Endothelial cell of umbilical vein (primary cell): ENCODE data around the gene ENAH. TPM values are rescaled to one million over a fixed set of nuclear protein-coding genes. Genes with fewer than 3 reads are reported as not detected.

Experiments
- BruUV-seq: library from RNA; stranded (reverse); fragments of 400-500 nt; replicated peaks from 2 replicates; lab custom pipeline; 2021; lab: Mats Ljungman, UMichigan
- CTCF ChIA-PET: fragments of 300-600, 350-600 bp; sonication (Branson Sonifier 250); formaldehyde crosslinking; loops from one replicate; lab custom pipeline; 2021; ENCODE audit warnings: antibody characterized with exemption, inconsistent platforms; lab: Charles Lee
- POLR2A ChIA-PET: fragments of 300-600, 350-600 bp; sonication (Branson Sonifier 250); formaldehyde crosslinking; loops from one replicate; lab custom pipeline; 2021; ENCODE audit warnings: antibody characterized with exemption, inconsistent platforms; lab: Charles Lee
- DNase-seq: peaks from one replicate; pipeline ENCODE4 v3.0.0-alpha.2; 2011; ENCODE audit warnings: low read depth, low spot score
- FAIRE-seq: peaks from 2 replicates; lab custom pipeline; 2011; peaks lifted over from hg19 to GRCh38; lab: Jason Lieb, UNC
- H2AFZ ChIP-seq: 2 replicates; pipeline ENCODE4 v1.6.0; 2012; ENCODE audit warnings: low read depth, low read length, control low read depth, inconsistent platforms
- H3K27ac ChIP-seq: 2 replicates; pipeline ENCODE4 v1.5.1; 2011; ENCODE audit warnings: low read depth, mild to moderate bottlenecking, control low read depth, low read length, moderate library complexity; ENCODE audit not compliant: insufficient read depth
- H3K27me3 ChIP-seq, 2 experiments: 2 replicates each; pipeline versions ENCODE4 v1.6.0 to v1.6.1; 2011; ENCODE audit warnings: low read length in 2 of 2, mixed read lengths in 1 of 2; ENCODE audit not compliant: control insufficient read depth in 2 of 2, insufficient read depth in 2 of 2
- H3K36me3 ChIP-seq, 2 experiments: 2 replicates in 1 of 2; 3 replicates in 1 of 2; pipeline ENCODE4 v1.5.1; 2011; ENCODE audit warnings: low read length in 2 of 2, mild to moderate bottlenecking in 1 of 2, moderate library complexity in 1 of 2; ENCODE audit not compliant: control insufficient read depth in 2 of 2, insufficient read depth in 2 of 2; ENCODE audit errors: extremely low read depth in 1 of 2
- H3K4me1 ChIP-seq: 3 replicates; pipeline ENCODE4 v1.5.1; 2011; ENCODE audit warnings: mild to moderate bottlenecking, low read length; ENCODE audit not compliant: control insufficient read depth, insufficient read depth; ENCODE audit errors: extremely low read depth
- H3K4me2 ChIP-seq: 2 replicates; pipeline ENCODE4 v1.6.1; 2011; ENCODE audit warnings: low read length, control low read depth, mixed read lengths; ENCODE audit not compliant: insufficient read depth
- H3K4me3 ChIP-seq, 3 experiments: fragments of 200-600 bp in 1 of 3; sonication (generic), shearing (Covaris generic) in 1 of 3; replicated peaks in 1 of 3; 2 replicates each; pipeline ENCODE4 v1.5.1; 2011 to 2016; ENCODE audit warnings: control low read depth in 3 of 3, low read length in 3 of 3, mild to moderate bottlenecking in 2 of 3, inconsistent platforms in 1 of 3, low read depth in 1 of 3, moderate library complexity in 1 of 3; ENCODE audit not compliant: insufficient read depth in 1 of 3
- H3K79me2 ChIP-seq: 2 replicates; pipeline ENCODE4 v1.6.0; 2012; ENCODE audit warnings: low read length, inconsistent platforms; ENCODE audit not compliant: control insufficient read depth, insufficient read depth
- H3K9ac ChIP-seq: replicated peaks from 2 replicates; pipeline ENCODE3; 2011; ENCODE audit warnings: low read length, control low read depth; ENCODE audit not compliant: insufficient read depth; ENCODE audit errors: extremely low read depth
- H3K9me1 ChIP-seq: replicated peaks from 3 replicates; pipeline ENCODE4 v1.6.0; 2011; ENCODE audit warnings: mild to moderate bottlenecking, low read length; ENCODE audit not compliant: control insufficient read depth, insufficient read depth; ENCODE audit errors: extremely low read depth
- H3K9me3 ChIP-seq: replicated peaks from 2 replicates; pipeline ENCODE4 v1.5.1; 2012; ENCODE audit warnings: low read length, inconsistent platforms; ENCODE audit not compliant: control insufficient read depth, insufficient read depth
- H4K20me1 ChIP-seq: replicated peaks from 2 replicates; pipeline ENCODE3; 2011; ENCODE audit warnings: mild to moderate bottlenecking, low read length; ENCODE audit not compliant: control insufficient read depth, insufficient read depth; ENCODE audit errors: extremely low read depth
- EZH2 ChIP-seq: IDR thresholded peaks from 2 replicates; pipeline ENCODE4 v1.6.1; 2012; ENCODE audit warnings: borderline replicate concordance, low read depth, mild to moderate bottlenecking, moderate library complexity, low read length, inconsistent platforms; ENCODE audit not compliant: severe bottlenecking
- FOS ChIP-seq: IDR thresholded peaks from 2 replicates; pipeline ENCODE4 v1.6.1; 2011; ENCODE audit warnings: mild to moderate bottlenecking, low read length, moderate library complexity, borderline replicate concordance; ENCODE audit not compliant: insufficient read depth
- GATA2 ChIP-seq: IDR thresholded peaks from 2 replicates; pipeline ENCODE4 v1.7.0; 2011; ENCODE audit warnings: low read depth, mild to moderate bottlenecking, moderate library complexity, mixed read lengths, low read length; ENCODE audit not compliant: insufficient read length, insufficient read depth
- JUN ChIP-seq: IDR thresholded peaks from 2 replicates; pipeline ENCODE4 v1.6.1; 2011; ENCODE audit warnings: borderline replicate concordance, low read depth; ENCODE audit not compliant: insufficient read length, insufficient read depth
- MYC ChIP-seq: IDR thresholded peaks from one replicate; pipeline ENCODE4 v1.6.1; 2011; ENCODE audit warnings: mild to moderate bottlenecking, low read depth, low read length
- POLR2A ChIP-seq: IDR thresholded peaks from 2 replicates; pipeline ENCODE4 v1.6.1; 2012; ENCODE audit warnings: low read depth, mild to moderate bottlenecking, control low read depth, low read length
- POLR2AphosphoS5 ChIP-seq: IDR thresholded peaks from 2 replicates; pipeline ENCODE4 v1.6.1; 2012; ENCODE audit warnings: low read depth, mild to moderate bottlenecking, control low read depth, low read length, moderate library complexity; ENCODE audit not compliant: insufficient read depth
- dilution Hi-C: fragments of 300-500 bp; cut with MboI; formaldehyde crosslinking; loops from one replicate; pipeline ENCODE4 v1.15.0; 2019; ENCODE audit warnings: low sequenced_read_pairs; ENCODE audit not compliant: extremely low pct_ligation_motif_present
- intact Hi-C: fragments of 100-400 bp; cut with micrococcal nuclease; formaldehyde crosslinking; loops from one replicate; pipeline ENCODE4 v1.10.0; 2022
- polyA plus RNA-seq, 4 experiments: library from polyadenylated mRNA; depleted of rRNA in 3 of 4; stranded (reverse) in 3 of 4; unstranded in 1 of 4; fragments of >200 nt; gene quantifications; 2 replicates each; pipeline versions ENCODE4 v1.2.1 to v1.2.3, GENCODE V29; 2011 to 2012; ENCODE audit warnings: missing spikeins in 1 of 4
- total RNA-seq: library from RNA; stranded (reverse); gene quantifications from 2 replicates; pipeline ENCODE4 v1.2.3, GENCODE V29; 2021
- TF ChIP-seq, protein P1 (sequence below): IDR thresholded peaks from 2 replicates; pipeline ENCODE4 v1.6.1; 2011; ENCODE audit not compliant: insufficient read depth, insufficient read length
- TF ChIP-seq, protein P2 (sequence below), 2 donors: IDR thresholded peaks; 1 replicate in 1 of 2; 2 replicates in 1 of 2; pipeline ENCODE4 v1.5.1; 2011; ENCODE audit warnings: low read length in 2 of 2, mild to moderate bottlenecking in 2 of 2, moderate library complexity in 2 of 2, control low read depth in 1 of 2, inconsistent platforms in 1 of 2, low read depth in 1 of 2; ENCODE audit not compliant: insufficient read depth in 1 of 2; ENCODE audit errors: extremely low read depth in 1 of 2

The ENAH gene
- total and polyA plus RNA-seq, 2 donors (not counting 3 experiments of a cell fraction or from before 2014, with no cell fraction given), result 19.9 to 95.6 TPM

DNA sequence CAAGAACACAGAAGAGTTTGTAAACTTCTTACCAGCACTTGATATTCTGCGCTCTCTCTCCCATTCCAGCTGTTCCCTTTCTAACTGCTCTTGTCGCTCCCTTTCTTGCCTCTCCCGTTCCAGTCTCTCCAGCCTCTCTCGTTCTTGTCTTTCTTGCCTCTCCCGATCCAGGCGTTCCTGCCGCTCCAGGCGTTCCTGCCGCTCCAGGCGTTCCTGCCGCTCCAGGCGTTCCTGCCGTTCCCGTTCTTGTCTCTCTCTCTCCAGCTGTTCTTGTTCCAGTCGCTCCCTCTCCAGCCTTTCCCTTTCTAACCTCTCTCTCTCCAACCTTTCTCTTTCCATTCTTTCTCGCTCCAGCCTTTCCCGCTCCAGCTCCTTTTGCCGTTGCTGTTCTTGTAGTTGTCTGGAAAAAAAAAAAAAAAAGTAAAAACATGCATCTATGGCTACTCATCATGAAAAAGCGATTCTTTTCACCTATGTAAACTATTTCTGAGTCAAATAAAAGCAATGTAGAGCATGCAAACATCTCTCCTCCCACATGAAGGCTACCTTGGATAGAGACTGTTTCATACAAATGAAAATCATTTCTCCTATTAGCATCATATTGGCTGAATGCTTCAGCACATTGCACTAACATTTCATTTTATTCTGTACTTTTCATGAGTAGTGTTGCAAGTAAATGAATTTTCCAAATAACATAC lies 133.6 kb downstream of the ENAH start:
- no peaks in the 10 kb centered on the region for H3K9me1 ChIP-seq
- BruUV-seq, result no TSS peak
- no peaks in the 10 kb centered on the region for H4K20me1 ChIP-seq
- H3K9ac ChIP-seq, result no peak overlapping the region
- dilution Hi-C loops (no loop called here), intact Hi-C loops (no loop called here)
- H3K9me3 ChIP-seq, result no peaks in the 10 kb centered on the region
- H3K36me3 ChIP-seq, result peaks cover 2 to 3% of the 10 kb centered on the region in 2 experiments
- H3K4me1 ChIP-seq, result no peaks in the 10 kb centered on the region
- no peak overlapping the region for H3K4me2 ChIP-seq
- no peak overlapping the region for H3K27ac ChIP-seq
- TF ChIP-seq JUN, result no peak
- TF ChIP-seq EZH2, result no peak
- no peak for TF ChIP-seq GATA2
- no peak for TF ChIP-seq MYC
- TF ChIP-seq, protein P1, sequence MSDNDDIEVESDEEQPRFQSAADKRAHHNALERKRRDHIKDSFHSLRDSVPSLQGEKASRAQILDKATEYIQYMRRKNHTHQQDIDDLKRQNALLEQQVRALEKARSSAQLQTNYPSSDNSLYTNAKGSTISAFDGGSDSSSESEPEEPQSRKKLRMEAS, result no peak
- no peak for TF ChIP-seq POLR2A
- no peak for TF ChIP-seq FOS
- TF ChIP-seq, protein P2, sequence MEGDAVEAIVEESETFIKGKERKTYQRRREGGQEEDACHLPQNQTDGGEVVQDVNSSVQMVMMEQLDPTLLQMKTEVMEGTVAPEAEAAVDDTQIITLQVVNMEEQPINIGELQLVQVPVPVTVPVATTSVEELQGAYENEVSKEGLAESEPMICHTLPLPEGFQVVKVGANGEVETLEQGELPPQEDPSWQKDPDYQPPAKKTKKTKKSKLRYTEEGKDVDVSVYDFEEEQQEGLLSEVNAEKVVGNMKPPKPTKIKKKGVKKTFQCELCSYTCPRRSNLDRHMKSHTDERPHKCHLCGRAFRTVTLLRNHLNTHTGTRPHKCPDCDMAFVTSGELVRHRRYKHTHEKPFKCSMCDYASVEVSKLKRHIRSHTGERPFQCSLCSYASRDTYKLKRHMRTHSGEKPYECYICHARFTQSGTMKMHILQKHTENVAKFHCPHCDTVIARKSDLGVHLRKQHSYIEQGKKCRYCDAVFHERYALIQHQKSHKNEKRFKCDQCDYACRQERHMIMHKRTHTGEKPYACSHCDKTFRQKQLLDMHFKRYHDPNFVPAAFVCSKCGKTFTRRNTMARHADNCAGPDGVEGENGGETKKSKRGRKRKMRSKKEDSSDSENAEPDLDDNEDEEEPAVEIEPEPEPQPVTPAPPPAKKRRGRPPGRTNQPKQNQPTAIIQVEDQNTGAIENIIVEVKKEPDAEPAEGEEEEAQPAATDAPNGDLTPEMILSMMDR (IDR thresholded peaks at IDR 0.05; ENCODE audit: extremely low read depth in 1 of 2, insufficient read depth in 1 of 2, low read depth in 1 of 2, low read length in 2 of 2), result no peak
- no peak for TF ChIP-seq POLR2AphosphoS5
- ChIA-PET CTCF (interaction anchor here (0.6 to 2.1 kb wide), 3 partner anchors 254 to 362 kb away, joined by 3 to 7 read pairs (median 3); partner anchors contain the start of gene SRP9), POLR2A (no interaction called here)
- DNase-seq (no peak), FAIRE-seq (no peak)
- no peaks in the 10 kb centered on the region for H3K79me2 ChIP-seq
- no peak overlapping the region for H2AFZ ChIP-seq
- H3K27me3 ChIP-seq, result no peaks in the 10 kb centered on the region
- no peak overlapping the region for H3K4me3 ChIP-seq
